IMR-90 (cell line): ENCODE data around the gene EPB41L4A. TPM values are rescaled to one million over a fixed set of nuclear protein-coding genes. Genes with fewer than 3 reads are reported as not detected.

Experiments
- ATAC-seq: fragments of 200-7000 bp; cut with Tn5 transposase; 2 replicates; pipeline ENCODE4 v1.9.1; 2020; ENCODE audit warnings: low read depth, mild to moderate bottlenecking, moderate library complexity
- BruUV-seq: library from RNA; stranded (reverse); fragments of 400-500 nt; replicated peaks from 2 replicates; lab custom pipeline; 2021; lab: Mats Ljungman, UMichigan
- CTCF ChIA-PET: fragments of 300-600 bp; formaldehyde crosslinking; extraction: SDS; loops from one replicate; lab custom pipeline; 2021; ENCODE audit warnings: antibody characterized with exemption; lab: Yijun Ruan, JAX
- POLR2A ChIA-PET: fragments of 300-600 bp; sonication (Branson Sonifier 250); formaldehyde crosslinking; loops from one replicate; lab custom pipeline; 2022; ENCODE audit warnings: antibody characterized with exemption; ENCODE audit not compliant: unreplicated experiment; lab: Charles Lee
- DNase-seq: peaks from one replicate; pipeline ENCODE4 v3.0.0; 2013
- H2AFZ ChIP-seq: replicated peaks from 2 replicates; pipeline ENCODE3; 2013; ENCODE audit warnings: low read length, mild to moderate bottlenecking; ENCODE audit not compliant: poor library complexity
- H2AK5ac ChIP-seq: 2 replicates; pipeline ENCODE4 v1.6.1; 2013; ENCODE audit warnings: low read depth, low read length, inconsistent platforms
- H2AK9ac ChIP-seq: replicated peaks from 2 replicates; pipeline ENCODE3; 2013; ENCODE audit warnings: mild to moderate bottlenecking, low read depth, low read length, moderate library complexity; ENCODE audit not compliant: poor library complexity
- H2BK120ac ChIP-seq: 2 replicates; pipeline ENCODE4 v1.6.1; 2013; ENCODE audit warnings: low read depth, low read length, inconsistent platforms
- H2BK15ac ChIP-seq: 3 replicates; pipeline ENCODE4 v1.6.1; 2013; ENCODE audit warnings: low read depth, low read length, inconsistent platforms
- H2BK20ac ChIP-seq: 2 replicates; pipeline ENCODE4 v1.6.1; 2013; ENCODE audit warnings: low read depth, mild to moderate bottlenecking, inconsistent platforms, low read length, moderate library complexity
- H2BK5ac ChIP-seq: 2 replicates; pipeline ENCODE4 v1.6.1; 2013; ENCODE audit warnings: mild to moderate bottlenecking, low read depth, low read length, inconsistent platforms; ENCODE audit not compliant: poor library complexity, severe bottlenecking
- H3K14ac ChIP-seq: replicated peaks from 2 replicates; pipeline ENCODE4 v1.6.1; 2013; ENCODE audit warnings: low read depth, low read length, inconsistent platforms
- H3K18ac ChIP-seq: 2 replicates; pipeline ENCODE4 v1.6.1; 2013; ENCODE audit warnings: low read depth, low read length, control low read depth
- H3K23ac ChIP-seq: 2 replicates; pipeline ENCODE4 v1.6.1; 2013; ENCODE audit warnings: low read depth, low read length, inconsistent platforms
- H3K27ac ChIP-seq: 2 replicates; pipeline ENCODE4 v1.5.1; 2013; ENCODE audit warnings: mild to moderate bottlenecking, control low read depth, low read length; ENCODE audit not compliant: insufficient read depth
- H3K27me3 ChIP-seq: 2 replicates; pipeline ENCODE4 v1.6.1; 2013; ENCODE audit warnings: low read length; ENCODE audit not compliant: control insufficient read depth, insufficient read depth
- H3K36me3 ChIP-seq: 2 replicates; pipeline ENCODE4 v1.6.1; 2013; ENCODE audit warnings: low read length, mixed read lengths; ENCODE audit not compliant: control insufficient read depth, insufficient read depth
- H3K4ac ChIP-seq: 2 replicates; pipeline ENCODE4 v1.6.1; 2013; ENCODE audit warnings: low read depth, low read length, inconsistent platforms
- H3K4me1 ChIP-seq: 2 replicates; pipeline ENCODE4 v1.6.1; 2013; ENCODE audit warnings: low read length, mixed read lengths; ENCODE audit not compliant: control insufficient read depth, insufficient read depth
- H3K4me2 ChIP-seq: 2 replicates; pipeline ENCODE4 v1.6.1; 2013; ENCODE audit warnings: low read depth, mild to moderate bottlenecking, control low read depth, low read length, moderate library complexity
- H3K4me3 ChIP-seq: 2 replicates; pipeline ENCODE4 v1.5.1; 2013; ENCODE audit warnings: low read depth, mild to moderate bottlenecking, control low read depth, low read length, moderate library complexity; ENCODE audit not compliant: insufficient read depth
- H3K56ac ChIP-seq: 2 replicates; pipeline ENCODE4 v1.6.1; 2013; ENCODE audit warnings: low read length, inconsistent platforms; ENCODE audit not compliant: insufficient read depth; ENCODE audit errors: extremely low read depth
- H3K79me1 ChIP-seq, 2 experiments: 2 replicates each; pipeline ENCODE4 v1.6.1; 2013; ENCODE audit warnings: low read length in 2 of 2, inconsistent platforms in 1 of 2, low read depth in 1 of 2
- H3K9ac ChIP-seq: 2 replicates; pipeline ENCODE4 v1.6.1; 2013; ENCODE audit warnings: low read depth, low read length, control low read depth
- H3K9me1 ChIP-seq: 2 replicates; pipeline ENCODE4 v1.6.1; 2013; ENCODE audit warnings: low read length, inconsistent platforms; ENCODE audit not compliant: insufficient read depth
- H3K9me3 ChIP-seq: 2 replicates; pipeline ENCODE4 v1.6.1; 2013; ENCODE audit warnings: low read length; ENCODE audit not compliant: control insufficient read depth, insufficient read depth
- H4K20me1 ChIP-seq: 2 replicates; pipeline ENCODE4 v1.6.1; 2013; ENCODE audit warnings: low read length, inconsistent platforms; ENCODE audit not compliant: insufficient read depth
- H4K5ac ChIP-seq: 2 replicates; pipeline ENCODE4 v1.6.1; 2013; ENCODE audit warnings: mild to moderate bottlenecking, low read depth, low read length, control low read depth
- H4K8ac ChIP-seq, 2 experiments: 2 replicates each; pipeline ENCODE4 v1.6.1; 2013; ENCODE audit warnings: low read depth in 2 of 2, low read length in 2 of 2, control low read depth in 1 of 2, inconsistent platforms in 1 of 2
- H4K91ac ChIP-seq: 2 replicates; pipeline ENCODE4 v1.6.1; 2013; ENCODE audit warnings: low read depth, low read length, inconsistent platforms; ENCODE audit not compliant: insufficient read depth
- CEBPB ChIP-seq: IDR thresholded peaks from 2 replicates; pipeline ENCODE4 v1.6.1; 2012; ENCODE audit warnings: low read depth, low read length, improper control_type of control experiment
- CHD1 ChIP-seq: IDR thresholded peaks from 2 replicates; pipeline ENCODE4 v1.6.1; 2012; ENCODE audit warnings: low read depth, low read length, improper control_type of control experiment
- ELK1 ChIP-seq: fragments of 150-350 bp; IDR thresholded peaks from 2 replicates; pipeline ENCODE4 v1.6.1; 2016; ENCODE audit warnings: low read depth, mild to moderate bottlenecking, low read length, moderate library complexity, borderline replicate concordance
- MAZ ChIP-seq: IDR thresholded peaks from 2 replicates; pipeline ENCODE4 v1.6.1; 2012; ENCODE audit warnings: low read depth, mild to moderate bottlenecking, low read length, improper control_type of control experiment, moderate library complexity, borderline replicate concordance
- MXI1 ChIP-seq: IDR thresholded peaks from 2 replicates; pipeline ENCODE4 v1.6.1; 2012; ENCODE audit warnings: low read depth, mild to moderate bottlenecking, low read length, moderate library complexity, borderline replicate concordance
- NFE2L2 ChIP-seq: fragments of 150-350 bp; IDR thresholded peaks from 2 replicates; pipeline ENCODE4 v1.6.1; 2016; ENCODE audit warnings: low read depth, mild to moderate bottlenecking, low read length
- RFX5 ChIP-seq: IDR thresholded peaks from 2 replicates; pipeline ENCODE4 v1.8.0; 2012; ENCODE audit warnings: low read depth, mild to moderate bottlenecking, low read length, moderate library complexity
- SMC3 ChIP-seq: fragments of 150-350 bp; IDR thresholded peaks from 2 replicates; pipeline ENCODE4 v1.6.1; 2016; ENCODE audit warnings: low read depth, mild to moderate bottlenecking, antibody characterized with exemption, low read length, moderate library complexity
- WGBS, 2 experiments: methylation state at CpG; one replicate each; pipeline versions ENCODE4 v1.1.5 to v1.1.7; 2013; ENCODE audit warnings: missing lambda C conversion rate in 2 of 2; ENCODE audit not compliant: insufficient read length in 1 of 2; ENCODE audit errors: extremely low coverage in 2 of 2; 5-methylcytosine and 5-hydroxymethylcytosine counted together
- dilution Hi-C: fragments of 300-500 bp; cut with HindIII; formaldehyde crosslinking; loops from one replicate; pipeline ENCODE4 v1.14.3; 2018; ENCODE audit warnings: low sequenced_read_pairs; ENCODE audit not compliant: unreplicated experiment
- in situ Hi-C: fragments of 300-500 bp; cut with MboI; formaldehyde crosslinking; loops from 3 replicates; pipeline ENCODE4 v1.14.3; 2019; ENCODE audit warnings: low sequenced_read_pairs, inconsistent platforms, mixed read lengths
- intact Hi-C: fragments of 100-400 bp; cut with micrococcal nuclease; formaldehyde crosslinking; loops from 2 replicates; pipeline ENCODE4 v1.10.0; 2022
- polyA plus RNA-seq, 3 experiments: library from polyadenylated mRNA; depleted of rRNA; stranded (reverse); fragments of >200 nt; gene quantifications; 2 replicates each; pipeline ENCODE4 v1.2.3, GENCODE V29; 2012; ENCODE audit warnings: low replicate concordance in 1 of 3
- total RNA-seq: library from RNA; depleted of rRNA; stranded (reverse); fragments of >200 nt; gene quantifications from 2 replicates; pipeline ENCODE4 v1.2.3, GENCODE V29; 2012
- TF ChIP-seq, protein P1 (sequence below): fragments of 150-350 bp; IDR thresholded peaks from 2 replicates; pipeline ENCODE4 v1.6.1; 2017; ENCODE audit warnings: mild to moderate bottlenecking, antibody characterized with exemption, low read length, low read depth

Gene EPB41L4A
- total and polyA plus RNA-seq, 2 of the 4 experiments (the other 2 are of a cell fraction) = under 0.01 to 0.02 TPM

GRCh38 chr5:112195924-112196323 lies 223.2 kb downstream of the EPB41L4A start:
- Histone ChIP-seq H2AK9ac (no peak overlapping the region), H2BK15ac (no peak overlapping the region), H3K4ac (no peak overlapping the region), H2BK120ac (no peak overlapping the region), H3K9me1 (no peaks in the 10 kb centered on the region), H2BK20ac (no peak overlapping the region), H2AK5ac (no peak overlapping the region), H4K91ac (no peak overlapping the region), H3K9ac (no peak overlapping the region), H4K20me1 (no peaks in the 10 kb centered on the region), H4K5ac (no peak overlapping the region), H3K56ac (no peak overlapping the region), H3K4me3 (no peak overlapping the region), H3K27me3 (peaks cover 18% of the 10 kb centered on the region), H3K4me1 (no peaks in the 10 kb centered on the region), H2BK5ac (no peak overlapping the region), H3K27ac (no peak overlapping the region), H3K4me2 (no peak overlapping the region), H3K36me3 (no peaks in the 10 kb centered on the region), H2AFZ (no peak overlapping the region), H4K8ac (no peak overlapping the region), H3K14ac (no peak overlapping the region), H3K9me3 (no peaks in the 10 kb centered on the region), H3K79me1 (no peaks in the 10 kb centered on the region), H3K23ac (no peak overlapping the region), H3K18ac (no peak overlapping the region)
- dilution Hi-C loops = no loop called here
- ATAC-seq (no peak), DNase-seq (no peak)
- ChIA-PET CTCF (no interaction called here), POLR2A (no interaction called here)
- 89 to 100% methylated on average over 1 to 3 of the region's 4 CpGs for WGBS, 2 experiments
- intact Hi-C loops = no loop called here
- BruUV-seq = no TSS peak
- TF ChIP-seq ELK1 (no peak), RFX5 (no peak), CHD1 (no peak), SMC3 (no peak), CEBPB (no peak), NFE2L2 (no peak), MAZ (no peak), MXI1 (no peak)
- TF ChIP-seq, protein P1, sequence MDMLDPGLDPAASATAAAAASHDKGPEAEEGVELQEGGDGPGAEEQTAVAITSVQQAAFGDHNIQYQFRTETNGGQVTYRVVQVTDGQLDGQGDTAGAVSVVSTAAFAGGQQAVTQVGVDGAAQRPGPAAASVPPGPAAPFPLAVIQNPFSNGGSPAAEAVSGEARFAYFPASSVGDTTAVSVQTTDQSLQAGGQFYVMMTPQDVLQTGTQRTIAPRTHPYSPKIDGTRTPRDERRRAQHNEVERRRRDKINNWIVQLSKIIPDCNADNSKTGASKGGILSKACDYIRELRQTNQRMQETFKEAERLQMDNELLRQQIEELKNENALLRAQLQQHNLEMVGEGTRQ = no peak
- in situ Hi-C loops = no loop called here
